ENCODE data around the gene EBF3. TPM values are rescaled to one million over a fixed set of nuclear protein-coding genes. Genes with fewer than 3 reads are reported as not detected.

EBF3 gene
- total RNA-seq, 1 experiment from 2014 or later: 0.64 TPM

DNA sequence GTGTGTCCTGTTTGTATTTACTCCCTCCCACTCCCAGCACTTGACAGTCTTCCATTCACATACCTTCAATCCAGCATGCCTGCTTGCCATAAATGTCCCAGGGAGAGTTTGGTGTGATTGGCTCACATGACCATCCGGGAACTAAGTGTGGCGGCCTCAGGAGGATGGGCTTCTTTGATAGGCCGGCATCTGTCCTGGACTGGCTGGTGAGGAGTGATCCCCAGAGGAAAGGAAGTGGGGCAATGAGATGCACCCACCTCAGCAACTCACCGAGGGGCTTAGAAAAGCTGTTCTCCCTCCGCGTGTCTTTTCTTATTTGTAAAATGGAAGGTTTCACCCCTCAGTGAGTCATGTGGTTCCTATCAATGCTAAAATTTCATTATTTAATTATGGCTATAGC lies 14.9 kb upstream of the EBF3 start:
- H3K4me3 ChIP-seq (ENCODE audit: low read depth in 2 of 2, low read length in 2 of 2): no peak overlapping the region
- TF ChIP-seq, protein P1, sequence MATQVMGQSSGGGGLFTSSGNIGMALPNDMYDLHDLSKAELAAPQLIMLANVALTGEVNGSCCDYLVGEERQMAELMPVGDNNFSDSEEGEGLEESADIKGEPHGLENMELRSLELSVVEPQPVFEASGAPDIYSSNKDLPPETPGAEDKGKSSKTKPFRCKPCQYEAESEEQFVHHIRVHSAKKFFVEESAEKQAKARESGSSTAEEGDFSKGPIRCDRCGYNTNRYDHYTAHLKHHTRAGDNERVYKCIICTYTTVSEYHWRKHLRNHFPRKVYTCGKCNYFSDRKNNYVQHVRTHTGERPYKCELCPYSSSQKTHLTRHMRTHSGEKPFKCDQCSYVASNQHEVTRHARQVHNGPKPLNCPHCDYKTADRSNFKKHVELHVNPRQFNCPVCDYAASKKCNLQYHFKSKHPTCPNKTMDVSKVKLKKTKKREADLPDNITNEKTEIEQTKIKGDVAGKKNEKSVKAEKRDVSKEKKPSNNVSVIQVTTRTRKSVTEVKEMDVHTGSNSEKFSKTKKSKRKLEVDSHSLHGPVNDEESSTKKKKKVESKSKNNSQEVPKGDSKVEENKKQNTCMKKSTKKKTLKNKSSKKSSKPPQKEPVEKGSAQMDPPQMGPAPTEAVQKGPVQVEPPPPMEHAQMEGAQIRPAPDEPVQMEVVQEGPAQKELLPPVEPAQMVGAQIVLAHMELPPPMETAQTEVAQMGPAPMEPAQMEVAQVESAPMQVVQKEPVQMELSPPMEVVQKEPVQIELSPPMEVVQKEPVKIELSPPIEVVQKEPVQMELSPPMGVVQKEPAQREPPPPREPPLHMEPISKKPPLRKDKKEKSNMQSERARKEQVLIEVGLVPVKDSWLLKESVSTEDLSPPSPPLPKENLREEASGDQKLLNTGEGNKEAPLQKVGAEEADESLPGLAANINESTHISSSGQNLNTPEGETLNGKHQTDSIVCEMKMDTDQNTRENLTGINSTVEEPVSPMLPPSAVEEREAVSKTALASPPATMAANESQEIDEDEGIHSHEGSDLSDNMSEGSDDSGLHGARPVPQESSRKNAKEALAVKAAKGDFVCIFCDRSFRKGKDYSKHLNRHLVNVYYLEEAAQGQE (IDR thresholded peaks at IDR 0.05; ENCODE audit: insufficient read depth in 1 of 2, low read depth in 2 of 2, low read length in 1 of 2): no peak
- TF ChIP-seq SIN3A (IDR thresholded peaks at IDR 0.05; ENCODE audit: borderline replicate concordance, insufficient read depth, low read depth, low read length) (no peak), TCF7L2 (IDR thresholded peaks at IDR 0.05; ENCODE audit: low read depth, low read length) (no peak)
- TF ChIP-seq, protein P2, sequence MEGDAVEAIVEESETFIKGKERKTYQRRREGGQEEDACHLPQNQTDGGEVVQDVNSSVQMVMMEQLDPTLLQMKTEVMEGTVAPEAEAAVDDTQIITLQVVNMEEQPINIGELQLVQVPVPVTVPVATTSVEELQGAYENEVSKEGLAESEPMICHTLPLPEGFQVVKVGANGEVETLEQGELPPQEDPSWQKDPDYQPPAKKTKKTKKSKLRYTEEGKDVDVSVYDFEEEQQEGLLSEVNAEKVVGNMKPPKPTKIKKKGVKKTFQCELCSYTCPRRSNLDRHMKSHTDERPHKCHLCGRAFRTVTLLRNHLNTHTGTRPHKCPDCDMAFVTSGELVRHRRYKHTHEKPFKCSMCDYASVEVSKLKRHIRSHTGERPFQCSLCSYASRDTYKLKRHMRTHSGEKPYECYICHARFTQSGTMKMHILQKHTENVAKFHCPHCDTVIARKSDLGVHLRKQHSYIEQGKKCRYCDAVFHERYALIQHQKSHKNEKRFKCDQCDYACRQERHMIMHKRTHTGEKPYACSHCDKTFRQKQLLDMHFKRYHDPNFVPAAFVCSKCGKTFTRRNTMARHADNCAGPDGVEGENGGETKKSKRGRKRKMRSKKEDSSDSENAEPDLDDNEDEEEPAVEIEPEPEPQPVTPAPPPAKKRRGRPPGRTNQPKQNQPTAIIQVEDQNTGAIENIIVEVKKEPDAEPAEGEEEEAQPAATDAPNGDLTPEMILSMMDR (IDR thresholded peaks at IDR 0.05): no peak
- no TSS peak for BruUV-seq (replicated peaks)
- intact Hi-C loops (cut with micrococcal nuclease; ENCODE audit: unreplicated experiment): no loop called here
- POLR2A ChIA-PET: interaction anchor here (0.5 kb wide), 1 partner anchor 642 kb away, joined by 4 read pairs; no protein-coding TSS in a partner anchor
- no peak for DNase-seq (ENCODE audit: low read depth, low spot score)
- H3K27ac ChIP-seq (ENCODE audit: low read length): no peak overlapping the region
- H3K36me3 ChIP-seq (ENCODE audit: control insufficient read depth, insufficient read depth, low read length): no peaks in the 10 kb centered on the region
- in situ Hi-C loops (cut with HindIII; ENCODE audit: low pct_unique_long_range_greater_than_20kb, low sequenced_read_pairs): no loop called here
- no peaks in the 10 kb centered on the region for H3K4me1 ChIP-seq (ENCODE audit: control insufficient read depth, insufficient read depth, low read length)
- H3K27me3 ChIP-seq (ENCODE audit: control insufficient read depth, insufficient read depth, low read length): peaks cover 10% of the 10 kb centered on the region; the same call in 1 of the 2 replicates
- CTCF ChIA-PET: no interaction called here
- 0 out of 2 replicates have a peak, but pooled peaks cover 7% of the 10 kb centered on the region for H3K9me3 ChIP-seq (ENCODE audit: control insufficient read depth, insufficient read depth, low read depth, low read length)
- no peak for ATAC-seq

DNA sequence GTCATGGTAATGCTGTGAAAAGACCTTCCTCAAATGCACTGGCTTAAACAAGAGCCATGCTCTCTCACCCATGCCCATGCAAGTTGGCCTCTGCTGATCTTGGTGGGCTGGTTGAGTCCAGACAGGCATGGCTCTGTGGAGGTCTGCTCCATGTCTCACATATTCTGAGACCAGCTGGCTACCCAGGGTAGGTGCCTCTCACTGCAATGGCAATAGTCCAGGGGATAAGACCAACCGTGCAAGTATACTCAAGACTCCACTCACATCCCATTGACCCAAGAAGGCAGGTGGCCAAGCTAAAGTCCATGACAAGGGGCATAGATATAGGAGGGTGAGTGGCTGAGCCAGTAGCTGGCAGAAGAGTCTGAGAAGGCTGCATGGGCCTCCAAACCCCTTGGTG lies 14.2 kb upstream of the EBF3 start:
- Histone ChIP-seq H3K27ac (ENCODE audit: low read length) (no peak overlapping the region), H3K9me3 (ENCODE audit: control insufficient read depth, insufficient read depth, low read depth, low read length) (0 out of 2 replicates have a peak, but pooled peaks cover 7% of the 10 kb centered on the region), H3K27me3 (ENCODE audit: control insufficient read depth, insufficient read depth, low read length) (peaks cover 10% of the 10 kb centered on the region), H3K4me3 (ENCODE audit: low read depth in 2 of 2, low read length in 2 of 2) (no peak overlapping the region), H3K4me1 (ENCODE audit: control insufficient read depth, insufficient read depth, low read length) (no peaks in the 10 kb centered on the region; the same call in 1 of the 2 replicates), H3K36me3 (ENCODE audit: control insufficient read depth, insufficient read depth, low read length) (no peaks in the 10 kb centered on the region)
- ChIA-PET CTCF (no interaction called here), POLR2A (no interaction called here)
- in situ Hi-C loops (cut with HindIII; ENCODE audit: low pct_unique_long_range_greater_than_20kb, low sequenced_read_pairs) (no loop called here), intact Hi-C loops (cut with micrococcal nuclease; ENCODE audit: unreplicated experiment) (no loop called here)
- TF ChIP-seq, protein P1 (IDR thresholded peaks at IDR 0.05; ENCODE audit: insufficient read depth in 1 of 2, low read depth in 2 of 2, low read length in 1 of 2): no peak
- TF ChIP-seq POLR2AphosphoS5 (IDR thresholded peaks at IDR 0.05; ENCODE audit: low read depth, low read length) (no peak), SIN3A (IDR thresholded peaks at IDR 0.05; ENCODE audit: borderline replicate concordance, insufficient read depth, low read depth, low read length) (no peak), TCF7L2 (IDR thresholded peaks at IDR 0.05; ENCODE audit: low read depth, low read length) (no peak)
- TF ChIP-seq, protein P2 (IDR thresholded peaks at IDR 0.05): no peak
- no TSS peak for BruUV-seq (replicated peaks)
- no peak for ATAC-seq
- no peak for DNase-seq (ENCODE audit: low read depth, low spot score)
